ENCODE data around the gene PFN1.

PFN1 gene

GRCh38 chr17:4895657-4896331 lies 52.5 kb downstream of the PFN1 start:
- DNase-seq = no peak

All from NCI-H69 (cell line).